Fibroblast of pulmonary artery (primary cell): ENCODE measurements around the gene PDSS1.
A peak's percentile ranks its signal among the peaks of the same experiment; 100 is the strongest.
"Not testable (repeated sequence)": the region's sequence is repeated elsewhere in the genome, so short reads cannot be mapped to it uniquely, and the experiment has no call there.

Source experiments
- DNase-seq: peaks from one replicate; pipeline ENCODE4 v3.0.0-alpha.2; 2010; ENCODE audit warnings: low read depth
- H3K4me3 ChIP-seq: replicated peaks from 2 replicates; pipeline ENCODE4 v1.5.1; 2011; ENCODE audit warnings: low read depth, mild to moderate bottlenecking, control low read depth, low read length, moderate library complexity
- TF ChIP-seq, protein P1 (sequence below): IDR thresholded peaks from 2 replicates; pipeline ENCODE4 v1.5.1; 2011; ENCODE audit warnings: mild to moderate bottlenecking, control low read depth, low read length, inconsistent platforms; ENCODE audit errors: missing control alignments

PDSS1 gene

DNA sequence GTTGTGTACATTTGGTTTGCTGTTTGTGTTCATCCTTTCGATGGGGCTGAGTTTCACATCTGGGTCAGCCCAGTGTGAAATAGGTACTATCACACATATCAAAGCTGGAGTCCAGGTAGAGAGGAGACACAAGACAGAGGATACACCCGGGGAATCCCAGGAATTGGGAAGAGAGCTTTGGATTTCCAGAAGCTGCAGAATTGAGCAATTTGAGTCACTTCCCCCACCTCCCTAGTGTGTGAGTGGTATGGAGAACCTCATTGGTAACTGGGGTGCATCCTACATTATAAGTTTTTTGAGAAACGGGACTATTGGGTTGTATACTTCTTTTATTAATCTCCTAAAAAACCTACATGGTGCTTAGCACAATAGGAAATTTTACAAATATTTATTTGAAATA, 12.1 kb upstream of the PDSS1 start:
- TF ChIP-seq, protein P1, sequence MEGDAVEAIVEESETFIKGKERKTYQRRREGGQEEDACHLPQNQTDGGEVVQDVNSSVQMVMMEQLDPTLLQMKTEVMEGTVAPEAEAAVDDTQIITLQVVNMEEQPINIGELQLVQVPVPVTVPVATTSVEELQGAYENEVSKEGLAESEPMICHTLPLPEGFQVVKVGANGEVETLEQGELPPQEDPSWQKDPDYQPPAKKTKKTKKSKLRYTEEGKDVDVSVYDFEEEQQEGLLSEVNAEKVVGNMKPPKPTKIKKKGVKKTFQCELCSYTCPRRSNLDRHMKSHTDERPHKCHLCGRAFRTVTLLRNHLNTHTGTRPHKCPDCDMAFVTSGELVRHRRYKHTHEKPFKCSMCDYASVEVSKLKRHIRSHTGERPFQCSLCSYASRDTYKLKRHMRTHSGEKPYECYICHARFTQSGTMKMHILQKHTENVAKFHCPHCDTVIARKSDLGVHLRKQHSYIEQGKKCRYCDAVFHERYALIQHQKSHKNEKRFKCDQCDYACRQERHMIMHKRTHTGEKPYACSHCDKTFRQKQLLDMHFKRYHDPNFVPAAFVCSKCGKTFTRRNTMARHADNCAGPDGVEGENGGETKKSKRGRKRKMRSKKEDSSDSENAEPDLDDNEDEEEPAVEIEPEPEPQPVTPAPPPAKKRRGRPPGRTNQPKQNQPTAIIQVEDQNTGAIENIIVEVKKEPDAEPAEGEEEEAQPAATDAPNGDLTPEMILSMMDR = no peak
- H3K4me3 ChIP-seq = no peak overlapping the region
- DNase-seq = no peak

- TF ChIP-seq, protein P1 = no peak
- no peak for DNase-seq
Observed at GRCh38 chr10:26689399-26689798, 8.1 kb upstream of the PDSS1 start.

GRCh38 chr10:26690731-26691475, 6.6 kb upstream of the PDSS1 start:
- no peak for DNase-seq
- no peak overlapping the region for H3K4me3 ChIP-seq
- TF ChIP-seq, protein P1 = no peak

More at GRCh38 chr10:26689399-26689798, 8.1 kb upstream of the PDSS1 start:
- no peak overlapping the region for H3K4me3 ChIP-seq

GRCh38 chr10:26694536-26694935, 3.0 kb upstream of the PDSS1 start:
- DNase-seq, H3K4me3 ChIP-seq: not testable (repeated sequence)

DNA sequence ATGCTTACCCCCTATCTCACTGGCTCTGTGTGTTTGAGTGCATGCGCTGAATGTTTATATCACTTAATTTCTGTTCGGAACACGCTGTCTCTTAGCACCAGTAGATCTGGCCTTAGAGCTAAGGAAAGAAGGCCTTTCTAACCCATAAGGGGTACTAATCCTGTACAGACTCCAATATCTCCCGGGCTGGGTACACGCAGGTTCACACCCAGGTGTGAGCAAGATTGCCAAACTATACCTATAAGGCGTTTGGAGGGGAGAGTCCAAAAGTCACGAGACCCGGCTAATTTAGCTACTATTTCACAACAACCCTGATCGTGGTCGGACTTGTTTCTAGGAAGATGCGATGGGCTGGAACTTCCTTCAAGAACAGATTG, 727 bp upstream of the PDSS1 start:
- TF ChIP-seq, protein P1 = no peak
- DNase-seq = peak; percentile 61
- H3K4me3 ChIP-seq = peak overlapping the region; percentile 76

GRCh38 chr10:26697922-26698608, 564 bp downstream of the PDSS1 start:
- TF ChIP-seq, protein P1 = no peak
- H3K4me3 ChIP-seq = peak overlapping the region; percentile 76
- DNase-seq = no peak

- no peak for DNase-seq
- TF ChIP-seq, protein P1 = no peak
- H3K4me3 ChIP-seq = peak overlapping the region; percentile 76
Observed at GRCh38 chr10:26698909-26699308, 1.4 kb downstream of the PDSS1 start.
